A673 (cell line): ENCODE data around the gene MUSK. TPM values are rescaled to one million over a fixed set of nuclear protein-coding genes. Genes with fewer than 3 reads are reported as not detected.

Experiments used
- BruUV-seq: library from RNA; stranded (reverse); fragments of 400-500 nt; replicated peaks from 2 replicates; lab custom pipeline; 2021; lab: Mats Ljungman, UMichigan
- CTCF ChIA-PET: fragments of 300-600 bp; sonication (Branson Sonifier 250); formaldehyde crosslinking; loops from one replicate; lab custom pipeline; 2022; ENCODE audit warnings: antibody characterized with exemption; lab: Charles Lee
- POLR2A ChIA-PET: fragments of 300-600 bp; sonication (Branson Sonifier 250); formaldehyde crosslinking; loops from one replicate; lab custom pipeline; 2022; ENCODE audit warnings: antibody characterized with exemption; ENCODE audit not compliant: low non-redundant PET; lab: Charles Lee
- DNase-seq: peaks from one replicate; pipeline ENCODE4 v3.0.0-alpha.2; 2015; ENCODE audit warnings: low spot score
- H3K27ac ChIP-seq: fragments of 200-600 bp; sonication (generic); 2 replicates; pipeline ENCODE4 v1.5.1; 2016; ENCODE audit warnings: mixed run types, low read depth, mild to moderate bottlenecking, mixed read lengths, antibody characterized with exemption, low read length; ENCODE audit not compliant: poor library complexity, severe bottlenecking
- H3K27me3 ChIP-seq: fragments of 200-600 bp; sonication (generic); replicated peaks from 2 replicates; pipeline ENCODE4 v1.6.1; 2017; ENCODE audit warnings: mixed run types, low read depth, mild to moderate bottlenecking, mixed read lengths, antibody characterized with exemption, low read length; ENCODE audit not compliant: insufficient read depth, poor library complexity
- H3K36me3 ChIP-seq: fragments of 200-600 bp; sonication (generic); 2 replicates; pipeline ENCODE4 v1.6.1; 2016; ENCODE audit warnings: mixed run types, mild to moderate bottlenecking, mixed read lengths, antibody characterized with exemption, low read length; ENCODE audit not compliant: insufficient read depth, poor library complexity, severe bottlenecking
- H3K4me1 ChIP-seq: fragments of 200-600 bp; sonication (generic); 2 replicates; pipeline ENCODE4 v1.6.1; 2017; ENCODE audit warnings: mixed run types, mild to moderate bottlenecking, mixed read lengths, antibody characterized with exemption, low read length; ENCODE audit not compliant: insufficient read depth, poor library complexity, severe bottlenecking
- H3K4me3 ChIP-seq: fragments of 200-600 bp; sonication (generic); 2 replicates; pipeline ENCODE4 v1.5.1; 2016; ENCODE audit warnings: low read depth, mixed run types, mild to moderate bottlenecking, mixed read lengths, low read length; ENCODE audit not compliant: poor library complexity, severe bottlenecking
- H3K9me3 ChIP-seq: fragments of 200-600 bp; sonication (generic); 2 replicates; pipeline ENCODE4 v1.6.1; 2016; ENCODE audit warnings: mixed run types, low read depth, mild to moderate bottlenecking, mixed read lengths, antibody characterized with exemption, low read length; ENCODE audit not compliant: poor library complexity, severe bottlenecking
- CTCF ChIP-seq: fragments of 300-800, 200-600 bp; sonication (generic); conservative IDR thresholded peaks from 2 replicates; pipeline ENCODE4 v1.5.1; 2017; ENCODE audit warnings: low read depth, mild to moderate bottlenecking, antibody characterized with exemption, low read length, moderate library complexity, mixed read lengths
- EZH2 ChIP-seq: fragments of 200-600 bp; sonication (generic); IDR thresholded peaks from 2 replicates; pipeline ENCODE4 v1.6.1; 2017; ENCODE audit warnings: borderline replicate concordance, low read depth, mild to moderate bottlenecking, mixed read lengths, antibody characterized with exemption, low read length; ENCODE audit not compliant: poor library complexity, severe bottlenecking
- intact Hi-C: fragments of 100-400 bp; cut with micrococcal nuclease; formaldehyde crosslinking; loops from one replicate; pipeline ENCODE4 v1.10.0; 2022; ENCODE audit not compliant: unreplicated experiment
- total RNA-seq: library from RNA; stranded (reverse); gene quantifications from 2 replicates; pipeline ENCODE4 v1.2.3, GENCODE V29; 2021

MUSK gene
- total RNA-seq, 1 experiment from 2014 or later, result not detected

- TF ChIP-seq EZH2 (no peak), CTCF (no peak)
- Histone ChIP-seq H3K27ac (no peak overlapping the region), H3K4me1 (no peaks in the 10 kb centered on the region), H3K36me3 (no peaks in the 10 kb centered on the region), H3K27me3 (no peaks in the 10 kb centered on the region), H3K4me3 (no peak overlapping the region), H3K9me3 (no peaks in the 10 kb centered on the region)
- DNase-seq, result peak; percentile 44
- intact Hi-C loops, result no loop called here
- ChIA-PET POLR2A (interaction anchor here (0.6 kb wide), 1 partner anchor 169 kb away, joined by 6 read pairs; no protein-coding TSS in a partner anchor), CTCF (no interaction called here)
- BruUV-seq, result no TSS peak
Observed at GRCh38 chr9:110835404-110835803, 166.8 kb downstream of the MUSK start.

DNA sequence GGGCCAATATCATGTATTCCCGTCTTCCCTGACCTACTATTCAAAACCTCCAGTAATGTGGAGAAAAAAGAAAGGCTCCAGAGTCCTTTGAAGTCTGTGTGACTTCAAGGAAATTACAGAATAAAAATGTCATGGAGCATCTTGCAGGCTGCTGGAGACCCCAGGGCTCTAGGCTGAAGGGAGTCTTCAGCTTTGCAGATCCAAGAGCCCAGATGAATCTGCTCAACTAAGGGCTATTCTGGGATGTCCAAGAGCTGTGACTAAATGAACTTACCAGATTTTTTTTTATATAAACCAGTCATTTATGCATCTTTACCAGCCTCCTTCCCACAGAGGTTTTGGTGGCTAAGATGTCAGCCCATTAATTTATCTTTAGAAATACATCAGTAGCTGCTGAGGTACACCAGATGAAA is 167.3 kb downstream of the MUSK start:
- intact Hi-C loops, result no loop called here
- no peak for DNase-seq
- CTCF ChIA-PET, result no interaction called here
- no peaks in the 10 kb centered on the region for H3K27me3 ChIP-seq
- POLR2A ChIA-PET, result interaction anchor here (0.6 kb wide), 1 partner anchor 169 kb away, joined by 6 read pairs; no protein-coding TSS in a partner anchor
- no peak overlapping the region for H3K27ac ChIP-seq
- no peak overlapping the region for H3K4me3 ChIP-seq
- no peaks in the 10 kb centered on the region for H3K9me3 ChIP-seq
- no TSS peak for BruUV-seq
- no peaks in the 10 kb centered on the region for H3K4me1 ChIP-seq
- H3K36me3 ChIP-seq, result no peaks in the 10 kb centered on the region
- no peak for TF ChIP-seq EZH2
- no peak for TF ChIP-seq CTCF

DNA sequence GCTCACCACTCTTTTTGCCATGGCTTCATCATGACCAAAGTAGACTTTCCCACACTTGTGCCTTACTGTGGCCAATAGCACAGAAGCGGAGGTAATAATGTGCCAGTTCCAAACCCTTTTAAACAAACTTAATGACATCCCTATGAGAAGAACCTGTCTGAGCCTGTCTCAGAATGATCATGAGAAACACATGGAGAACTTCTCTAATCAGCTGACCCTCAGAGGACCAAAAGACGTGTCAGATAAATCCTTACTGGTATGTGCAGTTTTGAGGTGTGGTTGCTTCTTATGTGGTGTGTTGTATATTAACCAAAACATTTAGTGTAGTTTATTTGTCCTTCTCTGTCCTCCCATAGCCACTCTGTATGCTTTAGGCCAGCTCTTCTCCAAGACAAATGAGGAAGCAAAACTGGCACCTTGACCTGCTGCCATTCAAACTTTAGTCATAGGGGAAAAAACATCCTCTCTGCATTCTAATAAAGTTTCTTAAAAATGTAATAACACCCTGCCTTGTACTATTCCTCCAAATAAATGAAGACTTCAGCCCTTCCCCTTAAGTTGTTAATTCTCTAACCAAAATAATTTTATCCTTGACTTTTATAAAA is 168.9 kb downstream of the MUSK start:
- BruUV-seq, result no TSS peak
- Histone ChIP-seq H3K36me3 (no peaks in the 10 kb centered on the region), H3K27me3 (no peaks in the 10 kb centered on the region), H3K4me1 (no peaks in the 10 kb centered on the region), H3K27ac (no peak overlapping the region), H3K4me3 (no peak overlapping the region), H3K9me3 (no peaks in the 10 kb centered on the region)
- TF ChIP-seq CTCF (no peak), EZH2 (no peak)
- intact Hi-C loops, result no loop called here
- no peak for DNase-seq
- ChIA-PET POLR2A (no interaction called here), CTCF (no interaction called here)
